T-helper 1 cell treated with Interleukin-12 subunit alpha and Interleukin-12 subunit beta and Interleukin-4 antibody, amounts not matched to agents 30 μg/mL and 1 μg/mL, for 36 hours (primary cell): Measurements from ENCODE around the gene HECTD2.
"Not testable (repeated sequence)": the region's sequence is repeated elsewhere in the genome, so short reads cannot be mapped to it uniquely, and the experiment has no call there.

ENCODE experiments used
- H3K27ac Mint-ChIP-seq: one replicate; pipeline ENCODE4 v1.8.0; 2021; ENCODE audit warnings: mild to moderate bottlenecking, mixed read lengths
- H3K27me3 Mint-ChIP-seq: one replicate; pipeline ENCODE4 v1.8.0; 2021; ENCODE audit warnings: low read depth, mixed read lengths
- H3K36me3 Mint-ChIP-seq: one replicate; pipeline ENCODE4 v1.8.0; 2021; ENCODE audit warnings: low read depth, mixed read lengths
- H3K4me1 Mint-ChIP-seq: one replicate; pipeline ENCODE4 v1.8.0; 2021; ENCODE audit warnings: low read depth, mixed read lengths
- H3K4me3 Mint-ChIP-seq: one replicate; pipeline ENCODE4 v1.8.0; 2021; ENCODE audit warnings: mild to moderate bottlenecking, moderate library complexity, mixed read lengths
- H3K9me3 Mint-ChIP-seq: one replicate; pipeline ENCODE4 v1.8.0; 2021; ENCODE audit warnings: mixed read lengths

Gene HECTD2

DNA sequence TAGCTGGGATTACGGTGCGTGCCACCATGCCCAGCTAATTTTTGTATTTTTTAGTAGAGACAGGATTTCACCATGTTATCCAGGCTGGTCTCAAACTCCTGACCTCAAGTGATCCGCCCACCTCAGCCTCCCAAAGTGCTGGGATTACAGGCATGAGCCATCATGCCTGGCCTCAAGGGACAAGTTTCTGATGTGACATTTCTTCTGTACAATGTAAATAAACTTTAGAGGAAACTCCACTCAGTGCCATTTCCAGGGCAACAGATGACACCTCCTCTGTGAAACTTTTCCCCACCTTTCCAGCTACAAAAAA, 19.7 kb upstream of the HECTD2 start:
- not testable (repeated sequence) for H3K27ac Mint-ChIP-seq

DNA sequence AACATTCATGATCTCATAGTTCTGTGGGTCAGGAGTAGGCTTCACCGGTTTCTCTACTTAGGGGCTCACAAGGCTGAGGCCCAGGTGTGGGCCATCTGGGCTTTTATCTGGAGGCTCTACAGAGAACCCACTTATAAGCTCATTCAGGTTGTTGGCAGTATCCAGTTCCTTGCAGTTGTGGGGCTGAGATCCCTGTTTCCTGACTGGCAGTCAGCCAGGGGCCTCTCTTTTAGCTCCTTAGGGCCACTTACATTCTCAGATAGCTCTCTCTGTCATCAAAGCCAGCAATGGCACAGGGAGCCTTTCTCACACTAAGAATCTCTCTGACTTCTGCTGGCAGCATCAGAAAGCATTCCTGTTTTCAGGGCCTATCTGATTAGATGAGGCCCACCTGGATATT, 18.2 kb upstream of the HECTD2 start:
- H3K9me3 Mint-ChIP-seq = no peaks in the 10 kb centered on the region
- peaks cover 8% of the 10 kb centered on the region for H3K4me1 Mint-ChIP-seq
- peaks cover 23% of the 10 kb centered on the region for H3K27me3 Mint-ChIP-seq
- H3K27ac Mint-ChIP-seq = no peak overlapping the region
- no peaks in the 10 kb centered on the region for H3K36me3 Mint-ChIP-seq
- no peak overlapping the region for H3K4me3 Mint-ChIP-seq

More for the DNA sequence above, 19.7 kb upstream of the HECTD2 start:
- not testable (repeated sequence) for H3K9me3 Mint-ChIP-seq, H3K4me3 Mint-ChIP-seq, H3K36me3 Mint-ChIP-seq, H3K4me1 Mint-ChIP-seq
- H3K27me3 Mint-ChIP-seq = peaks cover 27% of the 10 kb centered on the region

DNA sequence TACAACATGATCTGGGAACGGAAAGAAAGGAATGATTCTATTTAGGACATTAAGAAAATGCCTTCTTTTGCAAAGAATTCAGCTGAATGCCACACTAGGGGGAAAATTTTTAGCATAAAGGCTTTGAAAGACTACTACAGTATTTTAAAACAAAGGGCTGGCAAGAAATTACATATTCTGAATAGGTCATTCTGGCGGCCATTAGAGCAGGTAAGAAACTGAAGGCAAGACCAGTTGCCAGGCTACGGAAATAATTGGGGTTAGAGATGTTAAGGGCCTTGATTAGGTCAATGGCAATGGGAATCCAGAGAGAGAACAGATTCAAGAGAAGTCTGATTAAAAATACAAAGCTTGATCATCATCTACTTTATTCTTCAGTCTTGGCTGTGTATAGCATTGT, 3.8 kb upstream of the HECTD2 start:
- Mint-ChIP-seq H3K27me3 (peaks cover 30% of the 10 kb centered on the region), H3K4me3 (no peak overlapping the region), H3K36me3 (peaks cover 2% of the 10 kb centered on the region), H3K27ac (no peak overlapping the region), H3K4me1 (peaks cover 11% of the 10 kb centered on the region), H3K9me3 (no peaks in the 10 kb centered on the region)

DNA sequence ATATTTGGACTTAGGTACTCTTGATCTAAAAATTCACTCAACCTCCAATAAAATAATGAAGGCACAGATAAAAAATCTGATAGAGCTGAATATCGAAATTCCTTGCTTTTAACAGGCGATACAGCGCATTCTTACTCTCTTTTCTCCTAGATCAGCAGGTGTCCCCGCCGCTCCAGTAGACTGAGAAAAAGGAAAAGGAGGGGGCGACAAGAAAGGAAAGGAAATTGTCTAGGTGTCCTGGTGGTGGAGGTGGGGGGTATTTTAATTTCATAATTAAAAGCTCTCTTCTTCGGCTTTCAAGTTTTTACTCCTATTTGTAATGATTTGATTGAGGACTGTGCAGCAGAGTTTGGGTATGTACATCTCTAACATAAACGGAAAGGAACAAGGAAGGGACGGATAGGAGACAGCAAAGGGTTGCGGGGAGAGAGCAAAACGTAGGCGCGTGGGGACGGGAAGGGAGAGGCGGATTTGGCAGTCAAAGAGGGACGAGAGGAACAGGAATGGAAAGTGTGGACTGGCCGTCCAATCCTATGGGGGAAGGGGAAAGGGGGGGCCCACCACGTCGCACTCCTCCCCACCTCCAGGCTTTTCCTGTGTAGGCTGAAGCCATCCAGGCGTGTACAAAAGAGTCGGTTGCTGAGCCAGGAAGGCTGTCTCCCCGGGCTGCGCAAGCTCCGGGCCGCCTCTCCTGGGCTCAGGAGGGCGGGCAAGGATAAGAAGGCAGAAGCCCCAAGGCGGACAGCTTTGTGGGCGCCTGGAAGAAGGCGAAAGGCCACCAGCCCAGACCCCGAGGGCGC, 875 bp upstream of the HECTD2 start:
- H3K27me3 Mint-ChIP-seq = peaks cover 30% of the 10 kb centered on the region
- H3K36me3 Mint-ChIP-seq = peaks cover 2% of the 10 kb centered on the region
- peak overlapping the region; percentile 83 for H3K4me3 Mint-ChIP-seq
- peak overlapping the region; percentile 85 for H3K27ac Mint-ChIP-seq
- peaks cover 11% of the 10 kb centered on the region for H3K4me1 Mint-ChIP-seq
- no peaks in the 10 kb centered on the region for H3K9me3 Mint-ChIP-seq

DNA sequence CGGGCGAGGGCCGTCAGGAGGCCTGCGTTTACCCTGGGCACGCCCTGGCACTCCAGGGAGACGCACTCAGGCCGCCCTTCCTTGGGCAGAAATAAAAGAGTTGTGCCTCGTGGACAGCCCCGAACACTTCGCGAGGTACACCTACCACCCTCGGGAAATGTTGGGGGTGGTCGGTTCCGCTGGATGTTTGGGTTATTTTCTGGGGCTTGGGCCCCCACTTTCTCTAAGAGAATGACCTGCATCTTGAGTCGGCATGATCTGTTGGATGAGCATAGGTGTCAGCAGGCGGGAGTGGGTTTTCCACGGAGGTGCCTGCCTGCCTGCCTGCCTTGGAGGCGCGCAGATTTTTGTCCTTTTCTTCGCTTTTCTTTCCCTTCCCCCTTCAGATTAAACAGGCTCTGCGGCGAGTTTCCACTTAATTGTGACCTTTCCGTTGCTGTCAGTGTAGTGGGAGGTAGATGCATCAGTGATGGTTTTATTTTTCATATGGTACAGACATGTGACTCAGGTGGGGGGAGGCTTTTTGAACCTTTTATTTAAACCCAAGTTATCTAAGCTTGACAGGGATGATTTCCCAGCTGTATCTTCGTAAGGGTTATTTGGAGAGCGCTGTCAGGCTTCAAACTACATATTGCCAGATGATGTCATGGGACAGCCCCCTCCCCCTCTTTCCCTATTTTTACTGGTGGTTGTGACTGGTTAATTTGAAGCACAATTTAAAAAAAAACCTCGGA, 661 bp downstream of the HECTD2 start:
- H3K9me3 Mint-ChIP-seq = no peaks in the 10 kb centered on the region
- peaks cover 19% of the 10 kb centered on the region for H3K27me3 Mint-ChIP-seq
- peak overlapping the region; percentile 86 for H3K27ac Mint-ChIP-seq
- H3K4me1 Mint-ChIP-seq = peaks cover 13% of the 10 kb centered on the region
- peaks cover 2% of the 10 kb centered on the region for H3K36me3 Mint-ChIP-seq
- H3K4me3 Mint-ChIP-seq = peak overlapping the region; percentile 85

DNA sequence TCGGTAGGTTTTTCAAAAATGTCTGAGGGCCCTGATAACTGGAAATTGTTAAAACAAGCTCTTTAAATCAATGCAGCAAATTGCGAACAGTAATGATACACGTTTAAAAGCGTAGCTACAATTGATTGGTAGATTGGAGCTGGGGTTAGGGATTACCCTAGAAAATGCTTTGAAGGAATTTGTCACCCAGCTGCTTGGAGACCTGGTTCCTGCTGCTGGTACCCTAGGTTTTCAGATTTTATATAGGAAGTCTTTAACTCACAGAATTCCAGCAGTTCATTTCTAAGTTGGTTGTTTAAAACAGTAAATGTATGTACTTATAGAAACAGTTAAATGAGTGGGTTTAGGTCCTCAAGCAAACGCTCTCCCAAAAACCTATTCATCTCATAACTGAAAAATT, 1.5 kb downstream of the HECTD2 start:
- Mint-ChIP-seq H3K27ac (no peak overlapping the region), H3K27me3 (peaks cover 11% of the 10 kb centered on the region), H3K4me1 (peaks cover 13% of the 10 kb centered on the region), H3K36me3 (no peaks in the 10 kb centered on the region), H3K9me3 (no peaks in the 10 kb centered on the region), H3K4me3 (peak overlapping the region; percentile 85)

DNA sequence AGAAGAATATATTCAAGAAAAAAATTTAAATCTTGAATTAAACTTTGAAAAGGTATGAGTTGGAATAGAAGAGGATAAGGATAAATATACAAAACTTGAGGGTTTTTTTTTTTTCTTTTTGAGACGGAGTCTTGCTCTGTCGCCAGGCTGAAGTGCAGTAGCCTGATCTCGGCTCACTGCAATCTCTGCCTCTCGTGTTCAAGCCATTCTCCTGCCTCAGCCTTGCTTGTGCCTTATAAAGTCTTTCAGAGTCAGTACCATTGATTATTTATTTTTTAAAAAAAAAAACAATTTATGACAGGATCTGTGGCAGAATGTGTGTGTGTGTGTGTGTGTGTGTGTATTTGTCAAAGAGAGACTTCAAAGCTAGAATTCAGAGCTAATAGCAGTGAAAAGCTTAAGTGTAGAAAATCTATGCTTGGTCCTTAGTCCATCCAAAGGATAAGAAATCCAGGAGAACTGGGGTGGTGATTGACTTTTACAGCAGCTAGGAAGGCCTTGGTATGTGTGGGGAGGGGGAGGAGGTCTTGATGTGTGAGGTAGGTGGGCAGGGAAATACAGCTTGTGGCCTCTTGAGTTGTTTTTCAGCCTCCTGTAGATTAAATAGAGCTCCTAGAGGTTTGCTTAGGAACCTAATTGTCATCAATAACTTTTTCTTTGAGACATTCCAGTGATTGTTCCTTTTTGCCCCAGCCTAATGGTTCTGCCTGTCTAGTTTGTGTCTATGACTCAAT, 2.4 kb downstream of the HECTD2 start:
- Mint-ChIP-seq H3K4me1 (peaks cover 13% of the 10 kb centered on the region), H3K27ac (no peak overlapping the region), H3K9me3 (no peaks in the 10 kb centered on the region), H3K27me3 (peaks cover 8% of the 10 kb centered on the region), H3K36me3 (no peaks in the 10 kb centered on the region), H3K4me3 (no peak overlapping the region)

DNA sequence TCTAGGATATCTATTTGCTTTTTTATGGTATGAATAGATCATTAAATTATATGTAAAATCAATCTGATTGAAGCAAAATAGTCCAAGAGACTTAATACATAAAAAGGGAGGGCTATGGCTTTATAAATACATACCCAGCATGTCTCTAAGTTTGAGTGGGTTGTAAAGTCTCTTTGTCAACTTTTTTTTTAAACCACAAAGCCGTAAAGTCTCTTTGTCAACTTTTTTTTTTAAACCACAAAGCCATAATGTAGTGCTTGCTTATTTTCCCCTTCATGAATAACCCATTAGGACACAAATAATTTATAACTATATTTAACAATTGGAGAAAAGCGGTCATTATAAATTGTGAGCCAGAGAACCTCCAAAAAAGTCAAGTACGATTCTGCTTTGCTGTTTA, 5.7 kb downstream of the HECTD2 start:
- no peaks in the 10 kb centered on the region for H3K9me3 Mint-ChIP-seq
- no peaks in the 10 kb centered on the region for H3K27me3 Mint-ChIP-seq
- H3K27ac Mint-ChIP-seq = no peak overlapping the region
- no peaks in the 10 kb centered on the region for H3K36me3 Mint-ChIP-seq
- H3K4me1 Mint-ChIP-seq = peaks cover 4% of the 10 kb centered on the region
- H3K4me3 Mint-ChIP-seq = no peak overlapping the region

DNA sequence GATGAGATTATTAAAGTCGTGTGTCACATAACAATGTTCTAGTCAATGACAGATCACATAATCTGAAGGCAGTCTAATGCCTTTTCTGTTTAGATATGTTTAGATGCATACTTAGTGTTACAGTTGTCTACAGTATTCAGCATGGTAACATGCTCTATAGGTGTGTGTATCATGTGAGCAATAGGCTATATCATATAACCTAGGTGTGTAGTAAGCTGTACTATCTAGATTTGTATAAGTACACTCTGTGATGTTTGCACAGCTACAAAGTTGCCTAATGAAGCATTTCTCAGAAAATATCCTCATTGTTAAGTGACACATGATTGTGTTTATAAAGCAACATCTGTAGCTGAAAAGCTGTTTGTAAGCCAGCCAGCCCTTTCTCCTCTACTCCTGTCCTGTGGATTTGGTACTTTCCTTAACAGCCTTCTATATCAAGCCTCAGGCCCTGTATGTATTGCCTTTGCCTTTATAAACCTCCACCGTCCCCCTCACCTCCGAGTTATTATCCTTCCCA, 6.3 kb downstream of the HECTD2 start:
- no peak overlapping the region for H3K4me3 Mint-ChIP-seq
- H3K27ac Mint-ChIP-seq = no peak overlapping the region
- no peaks in the 10 kb centered on the region for H3K27me3 Mint-ChIP-seq
- no peaks in the 10 kb centered on the region for H3K9me3 Mint-ChIP-seq
- no peaks in the 10 kb centered on the region for H3K36me3 Mint-ChIP-seq
- H3K4me1 Mint-ChIP-seq = peaks cover 6% of the 10 kb centered on the region

DNA sequence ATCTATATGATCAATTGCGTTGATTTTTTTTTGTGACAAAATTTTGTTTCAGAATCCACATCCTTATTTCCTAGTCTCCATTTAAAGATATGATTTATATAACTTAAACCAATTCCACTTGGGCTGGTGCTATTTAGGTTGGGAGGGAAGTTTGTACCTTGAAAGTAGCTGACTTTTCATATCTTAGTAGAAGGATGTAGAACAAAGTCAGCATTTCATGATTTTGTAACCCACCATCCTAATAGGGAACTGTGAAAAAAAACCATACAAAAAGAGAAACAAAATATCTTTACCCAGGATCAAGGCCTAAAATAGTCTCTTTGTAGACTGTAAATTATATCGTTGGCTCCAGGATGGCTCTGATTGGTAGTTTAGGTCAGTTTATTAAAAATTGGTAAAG, 8.3 kb downstream of the HECTD2 start:
- Mint-ChIP-seq H3K4me1 (peaks cover 6% of the 10 kb centered on the region), H3K27me3 (no peaks in the 10 kb centered on the region), H3K27ac (no peak overlapping the region)

DNA sequence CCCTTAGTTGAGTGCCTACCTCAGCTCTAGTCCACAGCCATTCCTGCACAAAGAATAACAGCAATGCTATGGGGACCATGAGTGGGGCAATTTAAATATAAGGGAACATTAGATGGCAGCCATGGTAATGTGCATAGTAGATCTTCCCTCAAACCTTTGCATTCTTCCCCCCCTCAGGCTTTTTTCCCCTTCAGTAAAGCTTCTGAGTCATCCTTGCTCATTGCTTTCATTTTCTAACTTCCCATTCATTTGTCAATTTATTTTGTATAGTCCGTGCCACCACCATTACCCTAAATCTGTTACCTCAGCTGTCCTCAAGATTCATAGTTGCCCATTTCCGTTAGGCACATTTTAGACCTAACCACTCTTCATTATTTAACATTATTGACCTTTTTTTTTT, 10.7 kb downstream of the HECTD2 start:
- H3K4me1 Mint-ChIP-seq = peaks cover 8% of the 10 kb centered on the region
- H3K27me3 Mint-ChIP-seq = no peaks in the 10 kb centered on the region
- no peaks in the 10 kb centered on the region for H3K36me3 Mint-ChIP-seq
- no peak overlapping the region for H3K27ac Mint-ChIP-seq
- no peak overlapping the region for H3K4me3 Mint-ChIP-seq
- no peaks in the 10 kb centered on the region for H3K9me3 Mint-ChIP-seq

More for the DNA sequence above, 8.3 kb downstream of the HECTD2 start:
- H3K36me3 Mint-ChIP-seq = no peaks in the 10 kb centered on the region
- H3K9me3 Mint-ChIP-seq = no peaks in the 10 kb centered on the region
- H3K4me3 Mint-ChIP-seq = no peak overlapping the region

DNA sequence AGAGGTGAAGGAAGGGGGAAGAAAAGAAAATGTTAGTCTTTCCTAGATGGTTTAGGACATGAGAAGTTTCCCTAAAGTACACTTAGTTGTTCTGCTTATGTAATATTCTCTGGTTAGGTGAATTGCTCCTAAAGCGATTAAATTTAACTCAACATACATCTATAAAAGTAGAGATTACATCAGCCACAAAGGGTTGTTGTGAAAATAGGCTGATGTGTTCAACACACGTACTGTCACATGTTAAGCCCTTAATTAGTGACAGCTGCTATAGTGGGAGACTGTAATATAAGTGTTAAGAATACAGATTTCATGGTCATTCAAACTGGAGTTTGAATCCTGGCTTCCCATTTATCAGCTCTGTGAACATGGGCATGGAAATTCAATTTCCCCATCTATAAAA, 12.8 kb downstream of the HECTD2 start:
- no peak overlapping the region for H3K4me3 Mint-ChIP-seq
- H3K9me3 Mint-ChIP-seq = no peaks in the 10 kb centered on the region
- peaks cover 8% of the 10 kb centered on the region for H3K4me1 Mint-ChIP-seq
- no peak overlapping the region for H3K27ac Mint-ChIP-seq
- H3K36me3 Mint-ChIP-seq = peaks cover 3% of the 10 kb centered on the region
- no peaks in the 10 kb centered on the region for H3K27me3 Mint-ChIP-seq

DNA sequence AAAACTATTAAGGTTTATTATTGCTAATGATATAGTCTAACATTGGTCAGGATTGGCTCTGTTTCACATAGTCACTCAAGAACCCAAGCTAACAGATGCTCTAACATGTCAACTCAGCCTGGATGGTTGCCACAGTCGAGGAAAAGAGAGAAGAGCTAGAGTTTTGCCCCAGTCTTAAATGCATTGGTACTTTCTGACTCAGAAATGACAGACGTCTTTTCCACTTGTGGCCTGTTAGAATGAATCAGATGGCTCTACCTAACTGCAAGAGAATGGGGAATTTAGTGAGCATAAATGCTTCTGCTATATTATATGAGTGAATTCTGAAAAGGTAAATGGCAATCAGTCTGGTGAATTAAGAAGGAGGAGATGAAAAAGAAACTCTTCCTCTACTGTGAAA, 13.9 kb downstream of the HECTD2 start:
- Mint-ChIP-seq H3K4me3 (no peak overlapping the region), H3K4me1 (peaks cover 8% of the 10 kb centered on the region), H3K27ac (no peak overlapping the region), H3K9me3 (no peaks in the 10 kb centered on the region), H3K27me3 (no peaks in the 10 kb centered on the region), H3K36me3 (peaks cover 3% of the 10 kb centered on the region)

DNA sequence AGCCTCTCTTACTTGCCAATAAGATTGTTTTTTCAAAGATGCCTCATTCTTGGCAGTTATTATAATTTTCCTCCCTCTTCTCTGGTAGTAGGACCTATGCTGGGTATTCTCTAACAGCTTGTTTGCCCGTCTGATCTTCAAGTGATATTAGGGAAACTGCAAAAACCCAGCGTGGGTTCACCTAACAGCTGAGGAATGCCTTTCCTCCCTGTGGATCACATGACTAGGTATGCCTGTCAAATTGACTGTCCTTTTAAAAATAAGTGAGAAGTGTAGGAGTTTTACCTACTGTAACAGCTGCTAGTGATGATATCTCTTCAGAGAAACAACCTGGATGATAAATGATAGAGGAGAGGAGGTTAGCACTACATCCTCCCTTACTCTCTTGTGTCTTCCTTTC, 22.0 kb downstream of the HECTD2 start:
- Mint-ChIP-seq H3K27me3 (no peaks in the 10 kb centered on the region), H3K4me1 (peaks cover 1% of the 10 kb centered on the region), H3K9me3 (peaks cover under 1% of the 10 kb centered on the region), H3K4me3 (no peak overlapping the region), H3K36me3 (peaks cover under 1% of the 10 kb centered on the region), H3K27ac (no peak overlapping the region)

DNA sequence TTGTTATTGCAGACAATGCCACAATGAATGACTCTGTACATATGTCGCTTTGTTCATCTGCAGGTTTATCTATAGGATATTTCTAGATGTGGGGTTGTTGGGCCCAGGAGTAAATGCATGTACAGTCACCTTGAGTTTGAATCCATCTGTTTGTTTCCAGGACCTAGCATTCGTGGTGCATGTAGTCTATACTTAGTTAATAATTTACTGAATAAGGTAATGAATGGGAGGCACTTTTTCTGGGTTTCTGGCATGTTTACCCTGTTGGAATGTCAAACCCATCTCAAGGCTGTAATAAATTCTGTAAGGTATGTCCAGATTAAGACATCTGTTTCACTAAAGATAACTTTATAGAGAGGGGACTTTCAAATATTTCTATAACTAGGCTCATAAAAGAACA, 23.5 kb downstream of the HECTD2 start:
- Mint-ChIP-seq H3K9me3 (peaks cover 3% of the 10 kb centered on the region), H3K27ac (no peak overlapping the region), H3K36me3 (peaks cover 2% of the 10 kb centered on the region), H3K27me3 (no peaks in the 10 kb centered on the region), H3K4me3 (no peak overlapping the region), H3K4me1 (peaks cover 1% of the 10 kb centered on the region)
